GM23248 (cell line): Measurements from ENCODE around the gene RAI14. TPM values are rescaled to one million over a fixed set of nuclear protein-coding genes. Genes with fewer than 3 reads are reported as not detected.
"Not testable (repeated sequence)": the region's sequence is repeated elsewhere in the genome, so short reads cannot be mapped to it uniquely, and the experiment has no call there.

ENCODE experiments used
- DNase-seq: peaks from one replicate; pipeline ENCODE4 v3.0.0-alpha.2; 2015
- H2AFZ ChIP-seq: fragments of 200-600 bp; sonication (generic); 2 replicates; pipeline ENCODE4 v1.6.1; 2016; ENCODE audit warnings: antibody characterized with exemption
- H3F3A ChIP-seq: fragments of 200-600 bp; sonication (generic); 2 replicates; pipeline ENCODE4 v1.6.1; 2016; ENCODE audit warnings: mild to moderate bottlenecking, antibody characterized with exemption, mixed run types; ENCODE audit not compliant: insufficient read depth
- H3K27ac ChIP-seq: fragments of 200-600 bp; sonication (generic); 2 replicates; pipeline ENCODE4 v1.5.1; 2016; ENCODE audit warnings: mild to moderate bottlenecking
- H3K27me3 ChIP-seq: fragments of 200-600 bp; sonication (generic); replicated peaks from 2 replicates; pipeline ENCODE4 v1.6.1; 2016; ENCODE audit warnings: mild to moderate bottlenecking; ENCODE audit not compliant: insufficient read depth
- H3K36me3 ChIP-seq: fragments of 200-600 bp; sonication (generic); 2 replicates; pipeline ENCODE4 v1.6.1; 2016; ENCODE audit warnings: low read depth, mild to moderate bottlenecking
- H3K4me1 ChIP-seq: fragments of 200-600 bp; sonication (generic); 2 replicates; pipeline ENCODE4 v1.6.1; 2016; ENCODE audit warnings: mild to moderate bottlenecking; ENCODE audit not compliant: insufficient read depth
- H3K4me2 ChIP-seq: fragments of 200-600 bp; sonication (generic); one replicate; pipeline ENCODE4 v1.6.1; 2016; ENCODE audit warnings: mild to moderate bottlenecking; ENCODE audit not compliant: unreplicated experiment
- H3K4me3 ChIP-seq: fragments of 200-600 bp; sonication (generic); 2 replicates; pipeline ENCODE4 v1.5.1; 2016; ENCODE audit warnings: mild to moderate bottlenecking
- H3K79me2 ChIP-seq: fragments of 200-600 bp; sonication (generic); 2 replicates; pipeline ENCODE4 v1.6.1; 2016; ENCODE audit warnings: mild to moderate bottlenecking; ENCODE audit not compliant: insufficient read depth
- H3K9ac ChIP-seq: fragments of 200-600 bp; sonication (generic); 2 replicates; pipeline ENCODE4 v1.6.1; 2016; ENCODE audit warnings: mild to moderate bottlenecking
- H3K9me2 ChIP-seq: fragments of 200-600 bp; sonication (generic); 2 replicates; pipeline ENCODE4 v1.6.1; 2016; ENCODE audit warnings: mixed run types, mild to moderate bottlenecking, moderate library complexity; ENCODE audit not compliant: insufficient read depth
- H3K9me3 ChIP-seq: fragments of 200-600 bp; sonication (generic); one replicate; pipeline ENCODE4 v1.6.1; 2017; ENCODE audit warnings: low read depth
- H4K20me1 ChIP-seq: fragments of 200-600 bp; sonication (generic); 2 replicates; pipeline ENCODE4 v1.6.0; 2016; ENCODE audit not compliant: insufficient read depth
- EZH2 ChIP-seq: fragments of 200-600 bp; sonication (generic); IDR thresholded peaks from 2 replicates; pipeline ENCODE4 v1.6.1; 2018; ENCODE audit warnings: antibody characterized with exemption, mild to moderate bottlenecking; ENCODE audit not compliant: insufficient read depth, poor library complexity, severe bottlenecking
- EZH2phosphoT487 ChIP-seq: fragments of 200-600 bp; sonication (generic); IDR thresholded peaks from 2 replicates; pipeline ENCODE4 v1.6.1; 2018; ENCODE audit warnings: antibody characterized with exemption, moderate library complexity, mild to moderate bottlenecking, low read depth; ENCODE audit not compliant: insufficient read depth
- WGBS, 2 experiments: methylation state at CpG; one replicate each; pipeline ENCODE4 v1.1.6; 2015 to 2017; ENCODE audit warnings: low lambda C conversion rate in 2 of 2, low coverage in 1 of 2; ENCODE audit errors: missing lambda C conversion rate in 2 of 2; 5-methylcytosine and 5-hydroxymethylcytosine counted together
- in situ Hi-C: fragments of 300-500 bp; cut with MboI; formaldehyde crosslinking; loops from 2 replicates; pipeline ENCODE4 v1.15.0; 2020
- polyA plus RNA-seq: library from polyadenylated mRNA; unstranded; fragments of >200 nt; fragmentation: Nextera tagmentation; extraction: Ambion mirVana; gene quantifications from 2 replicates; pipeline ENCODE4 v1.2.1, GENCODE V29; 2016
- total RNA-seq: library from RNA; depleted of rRNA; stranded (reverse); fragments of >200 nt; shearing (Covaris generic); gene quantifications from 2 replicates; pipeline ENCODE4 v1.2.3, GENCODE V29; 2014

RAI14 gene
- total and polyA plus RNA-seq, 2 experiments from 2014 or later, result 116 to 124 TPM

- Histone ChIP-seq H3K9me3 (no peaks in the 10 kb centered on the region), H3K27ac (peak overlapping the region; percentile 55), H3K4me1 (peaks cover 34% of the 10 kb centered on the region), H3K79me2 (peaks cover 95% of the 10 kb centered on the region), H3K9me2 (no peaks in the 10 kb centered on the region), H3F3A (peaks cover 39% of the 10 kb centered on the region), H3K27me3 (no peaks in the 10 kb centered on the region), H3K4me2 (no peak overlapping the region), H3K36me3 (no peaks in the 10 kb centered on the region), H3K4me3 (no peak overlapping the region), H3K9ac (peak overlapping the region; percentile 51), H2AFZ (no peak overlapping the region), H4K20me1 (no peaks in the 10 kb centered on the region)
- DNase-seq, result peak; percentile 79
- WGBS, 2 experiments, result 46 to 57% methylated on average over 15 of the region's 15 CpGs
- in situ Hi-C loops, result no loop called here
- TF ChIP-seq EZH2, result no peak
- no peak for TF ChIP-seq EZH2phosphoT487
Measured at GRCh38 chr5:34751807-34752736, 95.9 kb downstream of the RAI14 start.

DNA sequence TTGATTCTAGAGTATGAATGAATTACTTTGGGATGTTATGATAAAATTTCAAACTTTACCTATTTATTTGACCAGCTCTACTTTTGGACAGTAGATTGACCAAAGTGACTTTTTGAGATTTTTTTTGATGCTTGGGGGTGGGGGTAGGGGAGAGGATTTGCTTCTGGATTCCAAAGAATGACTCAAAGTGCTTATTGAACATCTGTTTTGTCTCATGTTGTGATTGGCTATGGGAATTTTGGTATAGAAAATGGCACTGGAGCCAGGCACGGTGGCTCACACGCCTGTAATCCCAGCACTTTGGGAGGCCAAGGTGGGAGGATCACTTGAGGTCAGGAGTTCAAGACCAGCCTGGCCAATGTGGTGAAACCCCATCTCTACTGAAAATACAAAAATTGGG, 97.1 kb downstream of the RAI14 start:
- H3K4me2 ChIP-seq, H3K9me3 ChIP-seq, H2AFZ ChIP-seq, H3K36me3 ChIP-seq, in situ Hi-C loops, H3K4me3 ChIP-seq, H3K9ac ChIP-seq, H4K20me1 ChIP-seq, DNase-seq, H3K27me3 ChIP-seq, H3K9me2 ChIP-seq: not testable (repeated sequence)
- Histone ChIP-seq H3F3A (peaks cover 42% of the 10 kb centered on the region), H3K27ac (peak overlapping the region; percentile 43), H3K4me1 (peaks cover 34% of the 10 kb centered on the region), H3K79me2 (peaks cover 95% of the 10 kb centered on the region)
- 79 to 81% methylated on average over 2 of the region's 2 CpGs for WGBS, 2 experiments

DNA sequence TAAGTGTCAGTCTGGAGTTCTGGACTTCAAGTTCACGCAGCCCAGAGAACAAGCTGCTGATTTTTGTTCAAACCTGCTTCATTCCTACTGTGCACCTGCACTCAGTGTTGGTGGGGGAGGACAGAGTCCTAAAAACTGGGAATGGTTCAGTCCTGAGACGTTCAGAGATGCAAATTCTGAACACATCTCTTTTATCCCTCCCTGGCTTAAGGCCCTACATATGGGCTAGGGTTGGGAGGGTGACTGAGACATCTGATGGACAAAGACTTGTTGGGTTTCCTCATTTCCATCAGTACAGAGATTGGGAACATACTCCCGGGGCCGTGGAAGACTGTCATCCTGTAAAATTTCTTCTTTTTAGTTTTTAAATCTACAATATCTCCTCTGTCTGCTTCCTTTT, 99.8 kb downstream of the RAI14 start:
- Histone ChIP-seq H4K20me1 (no peaks in the 10 kb centered on the region), H3K36me3 (peaks cover 22% of the 10 kb centered on the region), H3K27ac (no peak overlapping the region), H3K4me3 (no peak overlapping the region), H3K4me2 (no peak overlapping the region), H3K9ac (no peak overlapping the region), H2AFZ (no peak overlapping the region), H3K27me3 (no peaks in the 10 kb centered on the region), H3K9me2 (no peaks in the 10 kb centered on the region), H3K79me2 (peaks cover 98% of the 10 kb centered on the region), H3F3A (peaks cover 29% of the 10 kb centered on the region), H3K4me1 (peaks cover 14% of the 10 kb centered on the region), H3K9me3 (no peaks in the 10 kb centered on the region)
- TF ChIP-seq EZH2 (no peak), EZH2phosphoT487 (no peak)
- in situ Hi-C loops, result no loop called here
- 45 to 49% methylated on average over 4 of the region's 4 CpGs for WGBS, 2 experiments
- DNase-seq, result no peak

- H3K4me2 ChIP-seq, result no peak overlapping the region
- H3K79me2 ChIP-seq, result peaks cover 98% of the 10 kb centered on the region
- no peak overlapping the region for H2AFZ ChIP-seq
- no peaks in the 10 kb centered on the region for H3K9me2 ChIP-seq
- H3K4me3 ChIP-seq, result no peak overlapping the region
- peaks cover 33% of the 10 kb centered on the region for H3K36me3 ChIP-seq
- H4K20me1 ChIP-seq, result no peaks in the 10 kb centered on the region
- peaks cover 16% of the 10 kb centered on the region for H3K4me1 ChIP-seq
- peaks cover 26% of the 10 kb centered on the region for H3F3A ChIP-seq
- DNase-seq, result no peak
- H3K9me3 ChIP-seq, result no peaks in the 10 kb centered on the region
- H3K27ac ChIP-seq, result no peak overlapping the region; the same call in 1 of the 2 replicates
- no peaks in the 10 kb centered on the region for H3K27me3 ChIP-seq
- no peak overlapping the region for H3K9ac ChIP-seq
- 65 to 66% methylated on average over 20 of the region's 20 CpGs for WGBS, 2 experiments
- TF ChIP-seq EZH2phosphoT487 (no peak), EZH2 (no peak)
- in situ Hi-C loops, result no loop called here
Measured at GRCh38 chr5:34756781-34757624, 100.9 kb downstream of the RAI14 start.
